Keratinocyte (primary cell): Measurements from ENCODE around the gene IL18RAP. TPM values are rescaled to one million over a fixed set of nuclear protein-coding genes. Genes with fewer than 3 reads are reported as not detected.
A peak's percentile ranks its signal among the peaks of the same experiment; 100 is the strongest.

Experiments
- DNase-seq: peaks from one replicate; pipeline ENCODE4 v3.0.0-alpha.2; 2011; ENCODE audit warnings: low read depth, missing footprints, low spot score
- FAIRE-seq: peaks from 2 replicates; lab custom pipeline; 2011; peaks lifted over from hg19 to GRCh38; lab: Jason Lieb, UNC
- H2AFZ ChIP-seq: 2 replicates; pipeline ENCODE4 v1.6.0; 2012; ENCODE audit warnings: low read length, control low read depth, inconsistent platforms; ENCODE audit not compliant: control insufficient read depth
- H3K27ac ChIP-seq: 2 replicates; pipeline ENCODE4 v1.5.1; 2011; ENCODE audit warnings: low read length; ENCODE audit not compliant: control insufficient read depth, insufficient read depth
- H3K27me3 ChIP-seq: 3 replicates; pipeline ENCODE4 v1.6.0; 2011; ENCODE audit warnings: low read length; ENCODE audit not compliant: control insufficient read depth, insufficient read depth; ENCODE audit errors: extremely low read depth
- H3K36me3 ChIP-seq, 2 experiments: 2 replicates in 1 of 2; 3 replicates in 1 of 2; pipeline ENCODE4 v1.5.1; 2011; ENCODE audit warnings: low read length in 2 of 2, mild to moderate bottlenecking in 1 of 2; ENCODE audit not compliant: control insufficient read depth in 2 of 2, insufficient read depth in 2 of 2; ENCODE audit errors: extremely low read depth in 1 of 2
- H3K4me1 ChIP-seq: 3 replicates; pipeline ENCODE4 v1.5.1; 2011; ENCODE audit warnings: low read length; ENCODE audit not compliant: control insufficient read depth, insufficient read depth; ENCODE audit errors: extremely low read depth
- H3K4me2 ChIP-seq: 3 replicates; pipeline ENCODE4 v1.6.0; 2011; ENCODE audit warnings: low read depth, low read length; ENCODE audit not compliant: control insufficient read depth, insufficient read depth; ENCODE audit errors: extremely low read depth
- H3K4me3 ChIP-seq, 3 experiments: fragments of 200-600 bp in 1 of 3; sonication (generic) in 1 of 3; 2 replicates in 2 of 3; 3 replicates in 1 of 3; pipeline ENCODE4 v1.5.1; 2011 to 2016; ENCODE audit warnings: low read length in 3 of 3, mild to moderate bottlenecking in 3 of 3, control low read depth in 2 of 3, inconsistent platforms in 1 of 3, low read depth in 1 of 3, mixed read lengths in 1 of 3, mixed run types in 1 of 3, moderate library complexity in 1 of 3; ENCODE audit not compliant: control insufficient read depth in 2 of 3, insufficient read depth in 2 of 3; ENCODE audit errors: extremely low read depth in 1 of 3
- H3K79me2 ChIP-seq: 2 replicates; pipeline ENCODE4 v1.6.0; 2012; ENCODE audit warnings: low read length; ENCODE audit not compliant: control insufficient read depth, insufficient read depth
- H3K9ac ChIP-seq: 3 replicates; pipeline ENCODE4 v1.6.0; 2011; ENCODE audit warnings: low read length; ENCODE audit not compliant: control insufficient read depth, insufficient read depth; ENCODE audit errors: extremely low read depth
- H3K9me1 ChIP-seq: 3 replicates; pipeline ENCODE4 v1.6.0; 2011; ENCODE audit warnings: low read length; ENCODE audit not compliant: control insufficient read depth, insufficient read depth; ENCODE audit errors: extremely low read depth
- H3K9me3 ChIP-seq: 2 replicates; pipeline ENCODE4 v1.5.1; 2012; ENCODE audit warnings: low read depth, low read length; ENCODE audit not compliant: control insufficient read depth
- H4K20me1 ChIP-seq: 3 replicates; pipeline ENCODE4 v1.6.0; 2011; ENCODE audit warnings: low read length; ENCODE audit not compliant: control insufficient read depth, insufficient read depth; ENCODE audit errors: extremely low read depth
- CTCF ChIP-seq, 3 experiments: IDR thresholded peaks in 1 of 3; conservative IDR thresholded peaks in 1 of 3; optimal IDR thresholded peaks in 1 of 3; 2 replicates in 2 of 3; 3 replicates in 1 of 3; pipeline versions ENCODE3 to v1.5.1; 2011; ENCODE audit warnings: low read length in 3 of 3, mild to moderate bottlenecking in 3 of 3, moderate library complexity in 2 of 3, control low read depth in 1 of 3, inconsistent platforms in 1 of 3; ENCODE audit not compliant: insufficient read depth in 2 of 3; ENCODE audit errors: extremely low read depth in 1 of 3
- EZH2 ChIP-seq: IDR thresholded peaks from one replicate; pipeline ENCODE4 v1.6.1; 2012; ENCODE audit warnings: inconsistent platforms, mild to moderate bottlenecking, low read length, moderate library complexity
- dilution Hi-C: fragments of 300-500 bp; cut with MboI; formaldehyde crosslinking; loops from one replicate; pipeline ENCODE4 v1.7.0; 2020; ENCODE audit warnings: low sequenced_read_pairs; ENCODE audit not compliant: extremely low pct_ligation_motif_present
- polyA plus RNA-seq, 5 experiments: library from polyadenylated mRNA; depleted of rRNA in 3 of 5; stranded (reverse) in 3 of 5; stranded (forward) in 1 of 5; unstranded in 1 of 5; fragments of >200 nt; gene quantifications; 1 replicate in 1 of 5; 2 replicates in 3 of 5; 3 replicates in 1 of 5; pipeline versions ENCODE4 v1.2.1 to v1.2.3, GENCODE V29; 2011 to 2012; ENCODE audit warnings: missing spikeins in 2 of 5, low read depth in 1 of 5, low replicate concordance in 1 of 5

Gene IL18RAP
- polyA plus RNA-seq, 1 donor (not counting 4 experiments of a cell fraction or from before 2014, with no cell fraction given), result not detected

GRCh38 chr2:102439065-102439695 lies 16.2 kb downstream of the IL18RAP start:
- Histone ChIP-seq H3K9me3 (no peaks in the 10 kb centered on the region), H3K27ac (no peak overlapping the region), H3K9me1 (no peaks in the 10 kb centered on the region), H3K36me3 (no peaks in the 10 kb centered on the region), H3K9ac (no peak overlapping the region), H3K4me3 (no peak overlapping the region), H3K4me1 (peaks cover 3% of the 10 kb centered on the region), H2AFZ (no peak overlapping the region), H4K20me1 (no peaks in the 10 kb centered on the region), H3K79me2 (no peaks in the 10 kb centered on the region), H3K4me2 (no peak overlapping the region), H3K27me3 (no peaks in the 10 kb centered on the region)
- dilution Hi-C loops, result no loop called here
- DNase-seq (no peak), FAIRE-seq (peak; percentile 88)
- TF ChIP-seq CTCF (optimal IDR thresholded peaks at IDR 0.05 in 1 of 3, IDR thresholded peaks at IDR 0.05 in 1 of 3, conservative IDR thresholded peaks at IDR 0.05 in 1 of 3; ENCODE audit: extremely low read depth in 1 of 3, insufficient read depth in 2 of 3, low read length in 3 of 3) (no peak), EZH2 (no peak)

GRCh38 chr2:102442967-102443828 lies 20.2 kb downstream of the IL18RAP start:
- DNase-seq, result no peak
- H3K9ac ChIP-seq, result no peak overlapping the region
- no peak overlapping the region for H3K4me3 ChIP-seq
- H3K4me2 ChIP-seq, result peak overlapping the region; percentile 14
- no peaks in the 10 kb centered on the region for H3K9me1 ChIP-seq
- FAIRE-seq, result peak; percentile 13
- H3K36me3 ChIP-seq, result no peaks in the 10 kb centered on the region
- dilution Hi-C loops, result no loop called here
- H4K20me1 ChIP-seq, result no peaks in the 10 kb centered on the region
- H3K79me2 ChIP-seq, result no peaks in the 10 kb centered on the region
- TF ChIP-seq EZH2, result no peak
- TF ChIP-seq CTCF (optimal IDR thresholded peaks at IDR 0.05 in 1 of 3, IDR thresholded peaks at IDR 0.05 in 1 of 3, conservative IDR thresholded peaks at IDR 0.05 in 1 of 3; ENCODE audit: extremely low read depth in 1 of 3, insufficient read depth in 2 of 3, low read length in 3 of 3), result peak; percentile 34 to 70 (median 63)
- no peak overlapping the region for H3K27ac ChIP-seq
- peaks cover 3% of the 10 kb centered on the region for H3K4me1 ChIP-seq
- no peaks in the 10 kb centered on the region for H3K9me3 ChIP-seq
- peak overlapping the region; percentile 75 for H2AFZ ChIP-seq
- H3K27me3 ChIP-seq, result no peaks in the 10 kb centered on the region
